Hindlimb muscle (tissue), 1 donor: Measurements from ENCODE around the gene GRIN1. TPM values are rescaled to one million over a fixed set of nuclear protein-coding genes. Genes with fewer than 3 reads are reported as not detected.

Experiments used
- DNase-seq: peaks from one replicate; pipeline ENCODE4 v3.0.0-alpha.2; 2013
- polyA plus RNA-seq: library from polyadenylated mRNA; unstranded; fragments of 120-200 nt; gene quantifications from one replicate; pipeline ENCODE4 v1.2.1, GENCODE V29; 2013; ENCODE audit not compliant: insufficient read length

Gene GRIN1
- polyA plus RNA-seq: not detected

DNA sequence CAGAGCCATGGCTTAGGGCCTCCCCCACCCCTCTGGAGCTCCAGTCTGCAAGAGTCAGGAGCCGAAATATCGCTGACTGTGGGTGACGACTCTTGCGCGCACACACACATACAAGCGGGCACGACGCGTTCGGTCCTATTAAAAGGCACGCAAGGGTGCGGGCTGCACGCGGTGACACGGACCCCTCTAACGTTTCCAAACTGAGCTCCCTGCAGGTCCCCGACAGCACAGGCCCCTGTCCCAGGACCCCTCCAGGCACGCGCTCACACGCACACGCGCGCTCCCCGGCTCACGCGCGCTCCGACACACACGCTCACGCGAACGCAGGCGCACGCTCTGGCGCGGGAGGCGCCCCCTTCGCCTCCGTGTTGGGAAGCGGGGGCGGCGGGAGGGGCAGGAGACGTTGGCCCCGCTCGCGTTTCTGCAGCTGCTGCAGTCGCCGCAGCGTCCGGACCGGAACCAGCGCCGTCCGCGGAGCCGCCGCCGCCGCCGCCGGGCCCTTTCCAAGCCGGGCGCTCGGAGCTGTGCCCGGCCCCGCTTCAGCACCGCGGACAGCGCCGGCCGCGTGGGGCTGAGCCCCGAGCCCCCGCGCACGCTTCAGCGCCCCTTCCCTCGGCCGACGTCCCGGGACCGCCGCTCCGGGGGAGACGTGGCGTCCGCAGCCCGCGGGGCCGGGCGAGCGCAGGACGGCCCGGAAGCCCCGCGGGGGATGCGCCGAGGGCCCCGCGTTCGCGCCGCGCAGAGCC is at the start of gene GRIN1:
GRIN1 (plus strand) TSS at position 433 of the 746 bp plus-strand sequence. CDS start 333 bp downstream, outside the sequence.
- DNase-seq: peak; percentile 62

DNA sequence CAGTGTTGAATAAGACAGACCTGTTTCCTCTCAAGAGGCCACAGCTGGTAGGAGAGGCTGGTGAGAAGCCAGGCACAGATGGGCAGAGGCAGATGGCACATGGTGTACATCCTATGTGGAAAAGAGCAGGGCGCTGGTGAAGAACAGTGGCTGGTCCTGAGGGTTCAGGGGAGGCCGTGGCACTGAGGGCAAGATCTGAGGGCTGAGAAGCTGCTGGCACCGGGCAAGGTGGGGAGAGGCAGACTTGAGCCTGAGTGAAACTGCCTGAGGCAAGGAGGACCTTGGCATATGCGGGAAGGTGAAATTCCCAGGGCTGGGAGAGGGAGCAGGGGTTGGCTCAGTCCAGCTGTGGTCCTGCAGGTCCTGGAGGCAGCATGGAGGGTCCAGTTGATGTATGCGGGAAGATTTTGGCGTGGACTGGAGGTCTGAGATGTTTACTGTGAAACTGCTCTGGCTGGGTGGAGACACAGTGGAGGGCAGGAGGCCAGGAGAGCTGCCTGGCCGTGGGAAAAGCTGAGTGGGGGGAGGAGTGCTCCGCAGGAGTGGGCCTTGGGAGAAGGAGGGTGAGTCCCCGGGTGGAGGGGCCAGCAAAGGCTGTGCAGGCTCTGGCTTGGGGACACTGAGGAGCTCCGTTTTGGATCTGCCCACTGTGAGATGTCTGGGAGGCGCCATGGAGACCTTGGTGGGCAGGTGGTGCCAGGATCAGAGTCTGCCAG is 49.6 kb upstream of the GRIN1 start:
- DNase-seq: no peak

DNA sequence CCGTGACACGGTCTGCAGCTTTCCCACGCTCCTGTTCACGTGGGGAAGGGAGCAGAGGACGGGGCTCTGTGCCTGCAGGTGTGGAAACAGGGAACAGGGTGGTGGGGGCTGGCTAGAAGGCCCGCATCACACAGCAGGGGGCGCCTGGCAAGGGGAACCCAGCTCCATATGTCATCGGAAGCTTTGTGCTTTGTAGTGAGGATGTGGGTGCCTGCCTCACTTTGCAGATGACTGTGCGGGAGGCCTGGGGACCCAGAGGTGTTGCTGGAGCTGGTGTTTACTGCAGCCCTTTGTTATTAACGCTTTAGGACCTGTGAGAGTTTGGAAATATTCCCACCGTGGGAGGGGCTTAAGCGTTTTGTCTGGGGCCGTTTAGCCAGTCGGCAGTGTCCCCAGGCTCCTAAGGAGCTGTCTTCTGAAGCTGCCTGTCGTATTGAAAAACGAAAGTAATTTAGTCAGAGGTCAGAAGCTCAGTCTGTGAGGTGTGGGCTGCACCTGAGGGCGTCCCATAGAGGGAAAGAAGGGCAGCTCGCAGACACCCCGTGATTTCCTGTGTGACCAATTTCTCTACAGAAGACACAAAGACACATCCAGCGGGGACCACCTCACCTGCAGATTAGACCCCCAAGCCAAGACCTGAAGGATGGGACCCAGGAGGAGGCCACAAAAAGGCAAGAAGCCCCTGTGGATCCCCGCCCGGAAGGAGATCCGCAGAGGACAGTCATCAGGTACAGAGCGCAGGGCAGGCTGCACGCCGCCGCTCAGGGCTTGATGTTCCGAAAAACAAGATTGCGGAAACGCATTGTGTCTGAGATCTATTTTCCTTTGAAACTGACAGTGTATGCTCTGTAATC is 43.1 kb upstream of the GRIN1 start:
- no peak for DNase-seq

GRCh38 chr9:137096785-137097546 is 42.0 kb upstream of the GRIN1 start:
- no peak for DNase-seq

DNA sequence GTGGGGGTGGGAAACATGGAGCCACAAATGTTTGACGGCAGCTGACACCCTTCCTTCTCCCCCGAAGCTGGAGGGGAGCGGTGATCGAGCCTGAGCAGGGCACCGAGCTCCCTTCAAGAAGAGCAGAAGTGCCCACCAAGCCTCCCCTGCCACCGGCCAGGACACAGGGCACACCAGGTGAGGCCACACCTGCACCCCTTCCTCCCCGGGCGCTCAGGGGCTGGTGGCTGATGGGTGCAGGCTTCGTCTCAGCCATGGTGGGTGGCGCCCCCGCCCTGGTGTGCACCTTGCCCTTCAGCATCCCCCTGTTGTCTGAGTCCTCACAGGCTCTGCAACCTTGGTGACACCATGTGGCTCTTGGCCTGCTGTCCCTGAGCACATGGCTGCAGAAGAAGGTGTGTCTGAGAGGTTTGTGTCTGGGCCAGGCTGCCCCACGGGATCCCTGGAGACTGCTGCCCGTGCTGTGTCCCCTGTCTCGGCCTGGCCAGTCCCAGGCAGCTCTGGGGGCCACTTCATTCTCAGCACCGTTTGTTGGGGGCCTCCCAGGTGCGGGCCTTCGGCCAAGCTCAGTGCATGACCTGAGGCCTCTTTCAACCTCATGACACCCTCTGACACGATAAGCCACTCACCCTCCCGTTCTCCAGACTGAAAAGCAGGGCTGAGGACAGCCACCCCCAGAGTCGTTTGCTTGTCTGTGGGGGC is 41.0 kb upstream of the GRIN1 start:
- no peak for DNase-seq

GRCh38 chr9:137099231-137099630 is 39.7 kb upstream of the GRIN1 start:
- DNase-seq: no peak

DNA sequence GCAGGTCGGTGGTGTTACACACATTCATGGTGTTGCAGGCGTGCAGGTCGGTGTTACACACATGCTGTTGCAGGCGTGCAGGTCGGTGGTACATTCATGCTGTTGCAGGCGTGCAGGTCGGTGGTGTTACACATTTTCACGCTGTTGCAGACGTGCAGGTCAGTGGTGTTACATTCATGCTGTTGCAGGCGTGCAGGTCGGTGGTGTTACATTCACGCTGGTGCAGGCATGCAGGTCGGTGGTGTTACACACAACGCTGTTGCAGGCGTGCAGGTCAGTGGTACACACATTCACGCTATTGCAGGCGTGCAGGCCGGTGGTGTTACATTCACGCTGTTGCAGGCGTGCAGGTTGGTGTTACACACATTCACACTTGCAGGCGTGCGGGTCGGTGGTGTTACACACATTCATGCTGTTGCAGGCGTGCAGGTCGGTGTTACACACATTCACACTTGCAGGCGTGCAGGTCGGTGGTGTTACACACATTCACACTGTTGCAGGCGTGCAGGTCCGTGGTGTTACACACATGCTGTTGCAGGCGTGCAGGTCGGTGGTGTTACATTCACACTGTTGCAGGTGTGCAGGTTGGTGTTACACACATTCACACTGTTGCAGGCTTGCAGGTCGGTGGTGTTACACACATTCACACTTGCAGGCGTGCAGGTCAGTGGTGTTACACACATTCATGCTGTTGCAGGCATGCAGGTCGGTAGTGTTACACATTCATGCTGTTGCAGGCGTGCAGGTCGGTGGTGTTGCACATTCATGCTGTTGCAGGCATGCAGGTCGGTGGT is 35.6 kb upstream of the GRIN1 start:
- DNase-seq: no peak

DNA sequence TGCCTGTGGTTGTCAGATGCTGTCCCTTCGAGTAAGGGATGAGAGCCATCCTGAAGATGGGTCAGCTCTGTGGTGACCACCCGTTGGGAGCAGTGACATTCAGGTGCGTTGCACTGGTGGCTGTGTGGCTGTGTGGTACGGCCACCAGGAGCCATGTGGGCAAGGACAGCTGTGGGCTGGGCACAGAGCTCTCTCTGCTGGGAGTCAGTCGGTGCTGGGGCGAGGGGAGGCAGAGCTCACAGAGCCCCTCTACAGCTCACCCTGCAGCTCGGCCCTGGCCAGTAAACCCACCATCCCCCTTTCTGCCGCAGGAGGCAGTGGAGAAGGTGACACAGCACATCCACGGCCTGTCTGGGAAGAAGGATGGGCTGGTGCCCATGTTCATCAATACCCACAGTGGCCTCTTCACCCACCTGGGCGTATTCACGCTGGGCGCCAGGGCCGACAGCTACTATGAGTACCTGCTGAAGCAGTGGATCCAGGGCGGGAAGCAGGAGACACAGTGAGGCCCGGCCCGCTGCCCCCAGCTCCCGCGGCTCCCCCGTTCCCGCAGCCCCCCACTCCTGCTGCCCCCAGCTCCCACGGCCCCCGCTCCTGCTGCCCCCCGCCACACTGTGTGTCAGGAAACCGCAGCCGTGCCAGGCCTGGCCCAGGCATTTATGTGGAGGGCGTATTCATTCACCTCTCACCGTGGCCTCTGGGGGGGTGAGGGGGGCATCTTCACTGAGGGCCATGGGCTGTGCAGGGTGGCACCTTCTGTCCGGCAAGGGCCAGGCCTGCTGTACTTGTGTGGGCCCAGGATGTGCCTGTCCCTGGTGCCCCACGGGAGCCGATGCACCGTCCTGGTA is 32.9 kb upstream of the GRIN1 start:
- no peak for DNase-seq

- DNase-seq: no peak
Observed at GRCh38 chr9:137106662-137107250, 32.2 kb upstream of the GRIN1 start.

GRCh38 chr9:137107312-137107921 is 31.5 kb upstream of the GRIN1 start:
- DNase-seq: no peak

DNA sequence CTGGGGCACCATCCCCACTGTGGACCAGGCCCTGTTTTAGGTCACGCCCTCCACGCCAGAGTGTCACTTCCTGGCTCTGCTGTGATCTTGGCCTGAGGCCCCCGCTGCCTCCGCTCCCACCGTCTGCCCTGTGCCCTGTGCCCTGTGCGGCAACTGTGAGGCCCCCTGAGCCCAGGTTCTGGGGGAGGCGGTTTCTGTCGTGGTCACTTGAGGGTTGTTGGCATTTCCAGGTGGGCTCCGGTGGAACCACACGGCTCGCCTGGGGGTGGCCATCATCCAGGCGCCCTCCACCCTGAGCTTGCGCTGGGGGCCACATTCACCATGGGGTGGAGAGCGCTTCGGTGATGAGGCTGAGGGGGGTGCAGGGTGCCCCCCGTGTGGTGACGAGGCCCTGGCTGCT is 31.0 kb upstream of the GRIN1 start:
- DNase-seq: no peak

DNA sequence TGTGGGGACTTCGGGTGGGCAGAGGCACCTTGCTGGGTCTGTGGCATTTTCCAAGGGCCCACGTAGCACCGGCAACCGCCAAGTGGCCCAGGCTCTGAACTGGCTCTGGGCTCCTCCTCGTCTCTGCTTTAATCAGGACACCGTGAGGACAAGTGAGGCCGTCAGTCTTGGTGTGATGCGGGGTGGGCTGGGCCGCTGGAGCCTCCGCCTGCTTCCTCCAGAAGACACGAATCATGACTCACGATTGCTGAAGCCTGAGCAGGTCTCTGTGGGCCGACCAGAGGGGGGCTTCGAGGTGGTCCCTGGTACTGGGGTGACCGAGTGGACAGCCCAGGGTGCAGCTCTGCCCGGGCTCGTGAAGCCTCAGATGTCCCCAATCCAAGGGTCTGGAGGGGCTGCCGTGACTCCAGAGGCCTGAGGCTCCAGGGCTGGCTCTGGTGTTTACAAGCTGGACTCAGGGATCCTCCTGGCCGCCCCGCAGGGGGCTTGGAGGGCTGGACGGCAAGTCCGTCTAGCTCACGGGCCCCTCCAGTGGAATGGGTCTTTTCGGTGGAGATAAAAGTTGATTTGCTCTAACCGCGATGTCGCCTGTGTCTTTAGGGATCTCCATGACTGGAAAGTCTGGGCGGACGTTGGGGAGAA is 30.2 kb upstream of the GRIN1 start:
- no peak for DNase-seq

GRCh38 chr9:137109250-137110146 is 29.5 kb upstream of the GRIN1 start:
- DNase-seq: no peak

- DNase-seq: no peak
Observed at GRCh38 chr9:137110147-137110910, 28.6 kb upstream of the GRIN1 start.

DNA sequence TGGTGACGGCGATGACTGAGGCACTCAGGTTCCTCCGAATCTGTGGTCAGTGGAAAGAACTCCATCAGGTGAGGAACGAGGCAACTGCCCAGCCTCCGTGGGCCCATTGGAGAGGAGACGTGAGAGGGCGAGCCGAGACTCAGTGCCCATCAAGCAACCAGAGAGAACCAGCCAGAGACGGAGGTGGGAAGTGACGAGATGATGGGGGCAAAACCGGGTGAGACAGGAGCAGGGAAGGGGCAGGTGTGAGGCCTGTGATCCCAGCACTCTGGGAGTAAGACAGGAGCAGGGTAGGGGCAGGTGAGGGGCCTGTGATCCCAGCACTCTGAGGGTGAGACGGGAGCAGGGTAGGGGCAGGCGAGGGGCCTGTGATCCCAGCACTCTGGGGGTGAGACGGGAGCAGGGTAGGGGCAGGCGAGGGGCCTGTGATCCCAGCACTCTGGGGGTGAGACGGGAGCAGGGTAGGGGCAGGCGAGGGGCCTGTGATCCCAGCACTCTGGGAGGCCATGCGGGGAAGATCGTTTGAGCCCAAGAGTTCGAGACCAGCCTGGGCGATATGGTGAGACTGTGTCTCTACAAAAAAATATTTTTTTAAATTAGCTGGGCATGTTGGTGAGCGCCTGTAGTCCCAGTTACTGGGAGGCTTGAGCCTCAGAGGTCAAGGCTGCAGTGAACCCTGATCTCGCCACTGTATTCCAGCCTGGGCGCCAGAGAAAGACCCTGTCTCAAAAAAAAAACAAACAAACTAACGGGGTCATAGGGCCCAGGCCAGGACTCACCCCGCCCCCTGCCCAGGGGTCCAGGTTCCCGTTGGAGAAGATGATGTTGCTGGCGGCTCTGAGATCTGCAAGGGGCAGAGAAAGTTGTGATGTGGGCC is 27.8 kb upstream of the GRIN1 start:
- DNase-seq: no peak
